ENCODE data around the gene SPATA46. TPM values are rescaled to one million over a fixed set of nuclear protein-coding genes. Genes with fewer than 3 reads are reported as not detected.

Gene SPATA46
- total and polyA plus RNA-seq, 4 donors, result not detected

DNA sequence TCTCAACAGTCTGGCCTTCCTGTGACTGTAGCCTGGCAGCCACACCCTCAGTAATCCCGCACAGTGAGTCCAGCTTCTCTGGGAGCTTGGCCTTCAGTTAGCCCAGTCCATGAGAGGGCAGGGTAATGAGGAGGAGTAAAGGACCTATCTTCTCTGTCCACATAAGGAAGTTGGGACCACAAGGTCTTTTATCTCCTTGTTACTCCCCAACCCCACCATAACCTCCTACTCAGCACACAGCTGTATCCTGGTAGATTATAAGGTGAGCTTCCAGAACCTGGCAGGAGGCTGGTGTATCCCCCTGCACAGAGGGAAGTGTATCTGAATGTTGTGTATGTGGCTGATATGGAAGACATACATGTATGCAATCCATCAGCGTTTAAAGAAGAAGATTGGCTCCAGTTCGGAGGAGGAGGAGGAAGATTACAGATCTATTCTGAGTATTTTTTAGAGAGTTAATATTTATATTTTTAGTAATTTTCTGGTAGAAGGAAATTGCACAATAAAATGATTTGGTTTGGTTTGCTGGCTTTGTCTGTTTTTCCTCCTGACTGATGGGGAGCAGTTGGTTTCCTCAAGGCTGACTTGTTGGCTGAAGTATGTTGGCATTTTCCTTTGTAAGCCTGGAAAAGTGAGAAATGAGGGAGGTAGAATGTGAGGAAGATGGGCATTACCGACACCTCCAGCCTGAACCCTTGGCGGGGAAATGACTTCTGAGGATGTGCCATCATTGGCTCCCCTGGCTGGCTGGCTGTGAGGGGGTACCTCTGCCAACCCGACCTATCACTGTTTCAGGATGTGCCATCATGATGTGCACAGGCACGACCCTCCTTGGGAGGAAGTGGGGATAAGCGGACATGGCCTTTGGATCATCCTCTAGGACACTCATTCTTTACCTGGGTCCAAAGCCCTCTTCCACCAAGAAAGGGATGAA is 9.9 kb upstream of the SPATA46 start:
- ATAC-seq (ENCODE audit: insufficient read depth, low FRiP score), result no peak
- no peak overlapping the region for H3K9ac ChIP-seq (ENCODE audit: insufficient read depth in 1 of 2, low read length in 2 of 2)
- no peaks in the 10 kb centered on the region for H3K9me3 ChIP-seq (ENCODE audit: control insufficient read depth in 4 of 4, insufficient read depth in 3 of 4, low read length in 3 of 4)
- H3K27ac ChIP-seq (ENCODE audit: low read depth in 1 of 2, low read length in 1 of 2), result no peak overlapping the region
- H3K27me3 ChIP-seq (ENCODE audit: control insufficient read depth in 3 of 3, insufficient read depth in 3 of 3, low read length in 2 of 3), result no peaks in the 10 kb centered on the region
- no peaks in the 10 kb centered on the region for H3K36me3 ChIP-seq (ENCODE audit: control insufficient read depth in 4 of 4, insufficient read depth in 4 of 4, low read length in 4 of 4)
- TF ChIP-seq, protein P1, sequence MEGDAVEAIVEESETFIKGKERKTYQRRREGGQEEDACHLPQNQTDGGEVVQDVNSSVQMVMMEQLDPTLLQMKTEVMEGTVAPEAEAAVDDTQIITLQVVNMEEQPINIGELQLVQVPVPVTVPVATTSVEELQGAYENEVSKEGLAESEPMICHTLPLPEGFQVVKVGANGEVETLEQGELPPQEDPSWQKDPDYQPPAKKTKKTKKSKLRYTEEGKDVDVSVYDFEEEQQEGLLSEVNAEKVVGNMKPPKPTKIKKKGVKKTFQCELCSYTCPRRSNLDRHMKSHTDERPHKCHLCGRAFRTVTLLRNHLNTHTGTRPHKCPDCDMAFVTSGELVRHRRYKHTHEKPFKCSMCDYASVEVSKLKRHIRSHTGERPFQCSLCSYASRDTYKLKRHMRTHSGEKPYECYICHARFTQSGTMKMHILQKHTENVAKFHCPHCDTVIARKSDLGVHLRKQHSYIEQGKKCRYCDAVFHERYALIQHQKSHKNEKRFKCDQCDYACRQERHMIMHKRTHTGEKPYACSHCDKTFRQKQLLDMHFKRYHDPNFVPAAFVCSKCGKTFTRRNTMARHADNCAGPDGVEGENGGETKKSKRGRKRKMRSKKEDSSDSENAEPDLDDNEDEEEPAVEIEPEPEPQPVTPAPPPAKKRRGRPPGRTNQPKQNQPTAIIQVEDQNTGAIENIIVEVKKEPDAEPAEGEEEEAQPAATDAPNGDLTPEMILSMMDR (IDR thresholded peaks at IDR 0.05; ENCODE audit: control extremely low read depth, extremely low read depth), result no peak
- DNase-seq, result no peak
- no peak overlapping the region for H3K4me3 ChIP-seq
- 79 to 80% methylated on average over 8 of the region's 8 CpGs for WGBS, 2 donors
- H3K4me1 ChIP-seq (ENCODE audit: control insufficient read depth in 5 of 5, insufficient read depth in 5 of 5, low read length in 5 of 5), result peaks cover 0 to 3% (median 0%) of the 10 kb centered on the region in 5 donors

DNA sequence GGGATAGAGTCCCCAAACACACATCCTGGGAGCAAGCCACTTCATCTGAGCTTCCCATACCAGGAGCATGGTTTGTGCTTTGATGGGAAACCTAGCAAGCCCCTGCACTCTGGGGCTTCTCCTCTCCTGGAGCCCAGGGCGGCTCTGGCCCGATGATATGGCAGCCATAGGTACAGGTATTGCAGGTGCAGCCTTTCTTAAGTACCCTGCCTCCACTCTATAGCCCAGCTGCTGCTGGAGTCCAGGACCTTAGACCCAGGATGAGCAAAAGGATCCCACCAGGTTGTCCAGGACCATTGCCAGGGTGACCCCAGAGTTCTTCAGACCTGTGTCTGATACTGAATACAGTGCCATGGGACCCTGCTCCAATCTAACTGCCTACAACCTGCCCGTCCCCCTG is 9.0 kb upstream of the SPATA46 start:
- Histone ChIP-seq H3K9ac (ENCODE audit: insufficient read depth in 1 of 2, low read length in 2 of 2) (no peak overlapping the region), H3K27ac (ENCODE audit: low read depth in 1 of 2, low read length in 1 of 2) (no peak overlapping the region), H3K27me3 (ENCODE audit: control insufficient read depth in 3 of 3, insufficient read depth in 3 of 3, low read length in 2 of 3) (no peaks in the 10 kb centered on the region), H3K36me3 (ENCODE audit: control insufficient read depth in 4 of 4, insufficient read depth in 4 of 4, low read length in 4 of 4) (no peaks in the 10 kb centered on the region), H3K4me1 (ENCODE audit: control insufficient read depth in 5 of 5, insufficient read depth in 5 of 5, low read length in 5 of 5) (peaks cover 0 to 3% (median 0%) of the 10 kb centered on the region in 5 donors), H3K9me3 (ENCODE audit: control insufficient read depth in 4 of 4, insufficient read depth in 3 of 4, low read length in 3 of 4) (no peaks in the 10 kb centered on the region), H3K4me3 (no peak overlapping the region)
- DNase-seq (no peak), ATAC-seq (ENCODE audit: insufficient read depth, low FRiP score) (no peak)
- WGBS, 2 donors, result 83 to 96% methylated on average over 3 of the region's 3 CpGs
- TF ChIP-seq, protein P1 (IDR thresholded peaks at IDR 0.05; ENCODE audit: control extremely low read depth, extremely low read depth), result no peak

DNA sequence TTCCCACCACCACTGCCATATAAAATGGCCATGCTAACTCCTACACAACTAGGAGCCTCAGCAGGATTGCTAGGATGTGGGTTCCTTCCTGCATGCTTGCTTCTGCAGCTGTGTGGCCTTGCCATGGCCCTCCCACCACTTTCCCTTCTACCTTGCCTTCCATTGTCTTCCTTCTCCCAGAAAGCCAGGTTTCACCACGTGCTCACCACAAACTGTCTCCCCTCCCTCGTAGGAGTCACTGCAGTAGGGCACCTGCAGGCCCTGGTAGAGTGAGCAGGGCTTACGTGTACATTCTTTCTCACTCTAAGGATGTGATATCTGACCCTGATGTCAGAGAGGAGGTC is 8.6 kb upstream of the SPATA46 start:
- Histone ChIP-seq H3K9me3 (ENCODE audit: control insufficient read depth in 4 of 4, insufficient read depth in 3 of 4, low read length in 3 of 4) (no peaks in the 10 kb centered on the region), H3K27me3 (ENCODE audit: control insufficient read depth in 3 of 3, insufficient read depth in 3 of 3, low read length in 2 of 3) (no peaks in the 10 kb centered on the region), H3K4me1 (ENCODE audit: control insufficient read depth in 5 of 5, insufficient read depth in 5 of 5, low read length in 5 of 5) (peaks cover 0 to 3% (median 0%) of the 10 kb centered on the region in 5 donors), H3K36me3 (ENCODE audit: control insufficient read depth in 4 of 4, insufficient read depth in 4 of 4, low read length in 4 of 4) (no peaks in the 10 kb centered on the region), H3K4me3 (no peak overlapping the region), H3K27ac (ENCODE audit: low read depth in 1 of 2, low read length in 1 of 2) (no peak overlapping the region), H3K9ac (ENCODE audit: insufficient read depth in 1 of 2, low read length in 2 of 2) (no peak overlapping the region)
- DNase-seq (no peak), ATAC-seq (ENCODE audit: insufficient read depth, low FRiP score) (no peak)
- TF ChIP-seq, protein P1 (IDR thresholded peaks at IDR 0.05; ENCODE audit: control extremely low read depth, extremely low read depth), result no peak
- 74 to 82% methylated on average over 3 of the region's 3 CpGs for WGBS, 2 donors

All from lung (tissue), 12 donors.